GM21619 (cell line): Measurements from ENCODE around the gene PCSK9.

Experiments used
- ATAC-seq: cut with Tn5 transposase; IDR thresholded peaks from one replicate; pipeline ENCODE4 v1.9.1; 2021; ENCODE audit not compliant: unreplicated experiment

PCSK9 gene

GRCh38 chr1:55043011-55043410, 3.7 kb downstream of the PCSK9 start:
- no peak for ATAC-seq

GRCh38 chr1:55043726-55044125, 4.4 kb downstream of the PCSK9 start:
- no peak for ATAC-seq

- no peak for ATAC-seq
Observed at GRCh38 chr1:55044617-55045397, 5.5 kb downstream of the PCSK9 start.

- no peak for ATAC-seq
Observed at GRCh38 chr1:55045430-55045829, 6.1 kb downstream of the PCSK9 start.

GRCh38 chr1:55046871-55047270, 7.5 kb downstream of the PCSK9 start:
- no peak for ATAC-seq

GRCh38 chr1:55047611-55048010, 8.3 kb downstream of the PCSK9 start:
- no peak for ATAC-seq

- ATAC-seq, result no peak
Observed at GRCh38 chr1:55048453-55049270, 9.3 kb downstream of the PCSK9 start.

- ATAC-seq, result no peak
Observed at GRCh38 chr1:55049271-55049913, 10.0 kb downstream of the PCSK9 start.

GRCh38 chr1:55049914-55050278, 10.5 kb downstream of the PCSK9 start:
- no peak for ATAC-seq

- no peak for ATAC-seq
Observed at GRCh38 chr1:55050283-55050682, 10.9 kb downstream of the PCSK9 start.

- no peak for ATAC-seq
Observed at GRCh38 chr1:55051169-55051568, 11.8 kb downstream of the PCSK9 start.

- ATAC-seq, result no peak
Observed at GRCh38 chr1:55051621-55052020, 12.3 kb downstream of the PCSK9 start.

- no peak for ATAC-seq
Observed at GRCh38 chr1:55052221-55053142, 13.1 kb downstream of the PCSK9 start.

- no peak for ATAC-seq
Observed at GRCh38 chr1:55053265-55053954, 14.1 kb downstream of the PCSK9 start.

- ATAC-seq, result no peak
Observed at GRCh38 chr1:55054396-55054795, 15.0 kb downstream of the PCSK9 start.

GRCh38 chr1:55055084-55055882, 15.9 kb downstream of the PCSK9 start:
- no peak for ATAC-seq

- ATAC-seq, result no peak
Observed at GRCh38 chr1:55055951-55056631, 16.7 kb downstream of the PCSK9 start.

GRCh38 chr1:55056632-55056992, 17.3 kb downstream of the PCSK9 start:
- no peak for ATAC-seq
